ENCODE measurements around the gene AR.

Gene AR

DNA sequence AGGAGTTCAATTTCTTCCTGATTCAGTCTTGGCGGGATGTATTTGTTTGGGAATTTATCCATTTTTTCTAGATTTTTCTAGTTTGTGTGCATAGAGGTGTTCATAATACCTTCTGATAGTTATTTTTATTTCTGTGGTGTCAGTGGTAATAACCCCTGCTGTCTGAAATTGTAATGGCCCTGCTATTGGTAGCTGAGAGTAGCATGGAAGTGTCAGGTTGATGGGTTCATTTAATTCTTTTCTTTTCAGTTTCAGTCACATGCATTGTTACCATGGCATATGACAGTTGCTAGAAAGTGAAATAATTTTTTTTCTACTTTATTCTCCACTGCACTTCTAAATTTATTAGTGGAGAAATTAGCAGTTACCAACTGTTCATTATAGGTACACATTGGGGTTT is 20.7 kb downstream of the AR start:
- no peak for DNase-seq (ENCODE audit: extremely low read depth in 1 of 2, low read depth in 1 of 2)

DNA sequence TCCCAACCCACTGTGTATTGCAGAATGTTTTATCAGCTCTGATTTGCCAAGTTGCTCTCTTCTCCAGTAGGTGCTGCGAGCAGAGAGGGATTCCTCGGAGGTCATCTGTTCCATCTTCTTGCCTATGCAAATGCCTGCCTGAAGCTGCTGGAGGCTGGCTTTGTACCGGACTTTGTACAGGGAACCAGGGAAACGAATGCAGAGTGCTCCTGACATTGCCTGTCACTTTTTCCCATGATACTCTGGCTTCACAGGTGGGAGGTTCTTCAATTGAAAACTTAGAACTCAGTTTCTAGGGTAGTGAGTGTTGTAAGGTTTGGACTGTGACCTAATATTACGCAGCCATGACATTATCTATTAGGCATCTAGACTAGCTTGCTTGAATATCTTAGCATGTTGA is 24.9 kb downstream of the AR start:
- DNase-seq (ENCODE audit: extremely low read depth in 1 of 2, low read depth in 1 of 2) = no peak

DNA sequence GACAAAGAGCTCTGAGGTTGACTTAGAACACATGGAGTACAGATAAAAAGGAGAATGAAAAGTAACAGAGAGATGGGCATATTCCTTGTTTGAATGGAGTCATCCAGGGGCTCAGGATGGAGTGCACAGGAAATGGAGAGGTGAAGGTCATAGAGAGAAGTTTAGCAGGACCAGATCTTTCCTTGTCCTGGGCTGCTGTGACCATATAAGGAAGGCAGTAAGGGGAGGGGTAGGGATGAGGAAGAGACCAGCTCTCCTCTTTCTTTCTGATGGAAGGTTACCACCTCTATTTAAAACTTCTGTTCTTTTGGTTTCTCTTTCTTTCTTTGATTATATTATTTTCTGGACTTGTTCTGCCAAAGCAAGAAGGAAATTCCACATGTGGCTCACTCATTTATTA is 27.0 kb downstream of the AR start:
- no peak for DNase-seq (ENCODE audit: extremely low read depth in 1 of 2, low read depth in 1 of 2)

DNA sequence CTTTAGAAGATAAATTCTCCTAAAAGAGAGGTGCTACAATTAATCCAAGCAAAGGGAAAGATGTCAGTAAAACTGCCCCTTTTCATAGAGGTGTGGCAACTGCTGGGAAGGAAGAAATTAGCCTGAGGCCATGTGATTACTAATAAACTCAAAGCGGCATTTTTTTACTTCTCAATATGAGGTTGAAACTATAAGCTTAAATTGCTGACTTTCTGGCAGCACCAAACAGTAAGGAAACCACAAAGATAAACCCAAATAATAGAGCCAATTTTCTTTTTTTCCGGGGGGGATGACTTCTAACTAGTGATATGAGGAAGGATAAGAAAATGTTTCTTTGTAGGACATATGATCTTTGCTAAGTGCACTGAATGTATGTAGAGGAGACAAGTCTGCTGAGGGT is 30.9 kb downstream of the AR start:
- no peak for DNase-seq (ENCODE audit: extremely low read depth in 1 of 2, low read depth in 1 of 2)

DNA sequence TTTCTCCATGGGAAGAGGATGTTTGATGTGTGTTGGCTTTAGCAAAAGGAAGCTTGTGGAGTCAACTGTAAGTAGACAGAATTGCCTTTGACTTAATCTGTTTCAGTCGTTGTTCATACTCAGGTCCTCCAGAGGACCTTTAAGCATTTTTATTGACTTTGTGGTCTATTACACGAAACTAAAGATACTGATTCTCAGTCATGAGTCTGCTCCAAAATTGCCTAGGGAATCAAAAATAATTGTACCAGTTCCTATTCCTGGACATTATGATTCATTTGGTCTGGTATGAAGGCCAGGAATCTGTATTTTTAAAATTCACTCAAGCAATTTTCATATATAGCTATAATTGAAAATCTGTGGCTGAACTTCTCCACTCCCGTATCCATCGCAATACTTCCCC is 38.6 kb downstream of the AR start:
- DNase-seq (ENCODE audit: extremely low read depth in 1 of 2, low read depth in 1 of 2) = no peak

DNA sequence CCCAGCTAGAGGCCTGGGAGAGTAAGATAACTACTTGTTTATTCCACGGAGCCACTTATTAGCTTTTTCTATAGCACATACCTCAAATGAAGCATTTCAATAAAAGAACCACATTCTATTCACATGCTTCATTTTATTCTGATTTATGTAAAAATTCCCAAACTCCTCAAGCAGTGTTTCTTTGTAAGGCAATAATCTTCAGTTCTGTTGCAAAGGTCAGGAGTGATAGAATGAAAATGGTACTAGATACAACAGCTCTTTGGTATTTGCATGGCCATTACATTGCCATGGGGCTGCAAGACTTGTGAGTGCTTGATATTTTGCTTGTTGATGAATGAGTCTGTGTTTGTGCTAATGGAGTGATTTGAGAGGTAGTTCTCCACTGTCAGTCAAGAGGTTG is 39.4 kb downstream of the AR start:
- DNase-seq (ENCODE audit: extremely low read depth in 1 of 2, low read depth in 1 of 2) = no peak

DNA sequence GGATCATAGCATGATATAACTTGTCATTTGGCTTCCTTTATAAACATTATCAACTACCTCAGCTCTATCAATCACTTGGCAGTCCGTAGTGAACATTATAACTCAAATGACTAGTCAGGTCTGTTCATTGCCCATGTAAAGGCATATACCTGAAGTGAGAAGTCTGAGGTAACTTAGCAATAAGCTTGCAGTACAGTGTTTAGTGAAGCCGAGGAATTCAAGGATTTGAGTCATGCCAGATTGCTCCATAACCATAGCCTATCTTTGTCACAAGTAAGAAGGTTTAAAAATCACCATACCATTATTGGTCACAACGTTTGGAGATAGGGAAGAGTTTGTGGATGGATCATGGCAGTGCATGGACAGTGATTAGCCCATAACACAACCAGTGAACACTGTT is 41.6 kb downstream of the AR start:
- no peak for DNase-seq (ENCODE audit: extremely low read depth in 1 of 2, low read depth in 1 of 2)

DNA sequence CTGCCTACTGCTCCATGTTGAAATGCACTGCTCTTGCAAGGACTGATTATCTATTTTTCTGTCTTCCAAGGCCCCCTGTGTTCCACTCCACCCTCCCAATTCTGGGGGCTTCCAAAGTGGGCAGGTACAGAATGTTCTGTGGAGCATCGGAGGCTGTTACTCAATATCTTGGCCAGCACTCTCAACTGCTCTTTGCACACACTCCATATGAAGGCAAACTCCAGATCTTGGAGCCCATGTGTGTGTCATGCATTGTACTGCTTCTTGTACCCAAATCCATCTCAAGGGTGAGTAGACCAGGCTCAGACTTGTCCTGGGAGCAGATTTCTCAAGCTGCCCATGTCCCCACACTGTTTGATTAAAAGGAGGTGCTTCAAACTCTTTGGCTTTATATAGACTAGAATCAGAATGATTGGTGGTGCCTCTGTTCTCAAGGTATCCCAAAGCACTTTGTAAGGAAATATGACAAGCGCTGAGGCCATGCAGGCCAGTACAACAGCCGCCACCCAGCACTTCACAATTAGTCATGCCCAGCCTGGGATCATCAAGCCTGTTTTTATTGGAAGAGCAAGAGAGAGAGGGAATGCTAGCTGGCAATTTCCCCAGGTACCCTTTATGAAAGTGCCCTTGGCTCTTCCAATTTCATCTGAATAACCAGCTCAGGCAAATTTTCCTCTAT is 44.3 kb downstream of the AR start:
- no peak for DNase-seq (ENCODE audit: extremely low read depth in 1 of 2, low read depth in 1 of 2)

DNA sequence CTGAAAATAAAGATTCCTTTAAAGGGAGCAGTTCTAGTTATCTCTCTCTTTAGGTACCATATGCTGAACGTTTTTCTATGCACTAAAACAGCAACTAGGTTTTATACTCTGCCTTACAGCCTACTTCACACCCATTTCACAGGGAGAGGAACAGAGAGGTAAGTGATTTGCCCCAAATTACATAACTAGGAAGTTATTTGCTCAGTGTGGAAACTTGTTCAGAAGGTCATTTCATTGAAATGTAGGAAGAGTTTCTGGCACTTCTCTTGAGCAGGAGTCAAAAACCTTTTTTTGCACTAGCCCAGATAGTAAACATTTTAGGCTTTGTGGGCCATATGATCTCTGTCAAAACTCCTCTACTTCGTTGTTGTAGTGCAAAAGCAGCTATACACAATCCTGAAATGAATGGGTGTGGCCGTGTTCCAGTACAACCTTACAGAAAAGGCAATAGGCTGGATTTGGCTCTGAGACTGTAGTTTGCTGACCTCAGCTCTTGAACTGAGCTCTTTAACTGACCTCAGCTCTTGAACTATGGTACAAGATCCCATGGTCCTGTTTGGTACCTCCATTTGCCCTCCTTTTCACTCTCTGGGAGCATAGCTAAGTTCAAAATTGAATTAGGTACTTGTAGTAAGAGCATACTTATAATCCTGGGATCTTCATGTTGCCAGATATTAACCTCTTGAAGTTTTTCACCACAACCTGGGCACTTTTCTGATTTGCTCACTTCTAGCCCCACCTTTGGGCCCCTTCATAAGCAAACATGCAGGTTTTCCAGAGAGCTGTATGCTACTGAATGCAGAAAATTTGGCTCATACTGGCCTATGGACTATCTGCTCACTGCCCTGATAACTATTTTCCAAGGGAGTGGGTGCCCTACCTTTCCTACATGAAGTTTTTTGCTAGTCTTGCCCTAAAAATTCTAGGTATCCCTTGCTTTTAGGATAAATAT is 53.3 kb downstream of the AR start:
- DNase-seq (ENCODE audit: extremely low read depth in 1 of 2, low read depth in 1 of 2) = no peak

DNA sequence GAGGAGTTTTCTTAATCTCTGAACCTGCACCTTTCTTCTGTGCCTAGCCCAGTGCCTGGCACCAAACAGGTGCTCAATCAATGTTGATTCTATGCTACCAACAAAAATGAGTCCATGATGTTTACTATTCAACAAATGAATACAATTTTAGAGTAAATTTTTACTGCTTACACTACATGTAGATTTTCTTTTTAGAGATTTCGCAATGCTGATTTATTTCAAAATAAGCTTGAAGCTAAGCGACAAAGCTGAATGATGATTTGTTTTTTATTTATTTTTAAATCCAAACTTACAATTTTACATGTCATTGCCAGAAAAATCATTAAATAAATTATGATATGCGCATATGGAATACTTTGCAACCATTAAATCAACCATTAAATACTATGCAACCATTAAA is 55.7 kb downstream of the AR start:
- no peak for DNase-seq (ENCODE audit: extremely low read depth in 1 of 2, low read depth in 1 of 2)

DNA sequence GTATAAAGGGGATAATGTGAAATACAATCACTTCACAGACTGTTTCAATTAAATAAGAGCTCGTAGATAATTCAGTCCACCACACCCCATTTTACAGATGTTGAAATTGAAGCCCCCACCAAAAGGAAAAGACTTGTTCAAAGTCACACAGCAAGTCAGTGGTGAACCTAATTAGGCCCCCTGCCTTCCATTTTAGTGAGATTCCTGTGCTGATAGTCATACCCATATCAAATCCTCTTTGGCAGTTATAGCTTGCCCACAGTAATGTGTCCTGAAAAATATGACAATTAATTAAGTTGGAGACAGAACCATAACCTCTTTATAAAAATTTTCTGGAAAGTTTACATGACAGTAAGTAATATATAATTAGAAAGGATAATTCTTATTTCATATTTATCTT is 58.0 kb downstream of the AR start:
- DNase-seq (ENCODE audit: extremely low read depth in 1 of 2, low read depth in 1 of 2) = no peak

DNA sequence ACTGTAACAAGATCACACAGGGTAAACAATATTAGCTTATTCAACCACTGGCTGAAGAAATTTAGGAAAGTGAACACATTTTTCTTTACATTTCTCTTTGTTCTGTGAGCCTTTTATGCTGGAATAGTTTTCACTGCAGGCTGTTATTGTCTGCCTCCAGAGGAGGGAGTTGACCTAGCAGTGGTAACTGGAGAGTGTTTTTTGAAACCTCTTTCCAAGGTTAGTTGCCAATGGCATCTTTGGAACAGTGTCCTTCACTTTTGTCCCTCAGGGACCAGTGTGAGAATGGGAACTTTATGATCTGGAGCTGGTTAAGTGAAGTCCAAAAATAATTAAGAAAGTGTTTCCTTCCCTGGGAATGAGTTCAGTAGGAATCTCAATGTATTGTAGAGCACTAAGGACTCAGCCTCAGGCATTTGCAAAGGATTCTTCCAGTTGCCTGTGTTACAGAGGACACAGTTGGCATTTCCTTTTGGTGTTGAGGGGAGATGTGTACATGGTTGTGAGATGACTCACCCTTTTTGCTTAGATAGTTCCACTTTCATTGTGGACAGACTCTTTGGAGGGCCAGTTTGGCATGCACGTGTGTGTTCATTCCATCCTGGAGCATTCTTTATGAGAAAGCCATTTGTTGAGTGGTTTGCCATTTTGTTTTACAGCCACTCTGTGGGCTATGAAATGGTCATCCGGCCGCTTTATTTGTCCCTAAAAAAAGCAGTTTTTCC is 61.3 kb downstream of the AR start:
- DNase-seq (ENCODE audit: extremely low read depth in 1 of 2, low read depth in 1 of 2) = no peak

DNA sequence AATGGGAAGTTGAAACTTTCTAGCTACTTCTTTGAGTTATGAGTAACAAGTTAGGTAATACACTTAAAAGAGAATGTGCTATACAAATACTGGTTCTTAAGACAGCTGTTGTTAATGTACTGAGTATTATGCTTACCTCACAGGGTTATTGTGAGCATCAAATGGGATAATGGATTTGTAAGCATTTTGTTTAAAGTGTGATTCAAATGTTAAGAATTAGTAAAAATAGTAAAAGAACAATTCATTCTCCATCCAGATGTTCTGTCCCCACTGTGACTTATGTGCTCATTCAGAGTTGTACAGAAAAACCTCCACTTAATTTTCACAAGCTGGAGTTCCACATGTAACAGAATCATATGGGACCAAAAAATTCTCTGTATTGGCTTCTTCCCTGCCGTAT is 63.6 kb downstream of the AR start:
- no peak for DNase-seq (ENCODE audit: extremely low read depth in 1 of 2, low read depth in 1 of 2)

DNA sequence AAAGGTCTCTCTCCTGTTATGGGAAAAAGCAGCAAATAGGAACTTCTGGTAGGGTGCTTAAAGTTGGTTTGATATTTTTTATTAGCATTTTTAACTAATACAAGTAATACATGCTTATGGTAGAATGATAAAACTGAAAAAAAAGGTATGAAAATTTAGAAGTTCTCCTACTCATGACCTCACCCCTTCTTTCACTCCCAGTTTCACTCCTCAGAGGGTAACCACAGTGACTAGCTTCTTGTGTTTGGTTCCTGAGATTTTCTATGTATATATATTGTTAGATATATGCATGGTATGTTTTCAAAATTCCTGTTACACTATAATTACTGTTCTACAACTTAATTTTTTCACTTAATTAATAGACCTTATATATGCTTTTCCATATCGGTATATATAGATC is 66.5 kb downstream of the AR start:
- DNase-seq (ENCODE audit: extremely low read depth in 1 of 2, low read depth in 1 of 2) = no peak

DNA sequence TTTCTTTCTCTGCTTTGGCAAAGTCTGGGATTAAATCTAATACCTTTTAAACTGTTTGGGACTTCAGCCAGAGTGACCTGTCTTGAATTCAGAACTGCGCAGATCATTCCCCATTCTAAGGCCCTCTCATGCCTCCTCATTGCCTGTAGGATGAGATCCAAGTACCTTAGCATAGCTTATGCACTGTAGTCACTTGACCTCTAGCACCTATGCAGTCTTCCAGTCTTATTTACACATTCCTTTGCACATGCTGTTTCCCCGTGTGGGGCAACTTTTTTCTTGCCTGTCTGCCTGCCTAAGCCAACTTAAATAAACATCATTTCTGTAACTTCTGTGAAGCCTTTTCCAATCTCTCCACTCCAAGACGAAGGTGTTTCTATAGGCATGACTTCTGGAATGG is 68.4 kb downstream of the AR start:
- DNase-seq (ENCODE audit: extremely low read depth in 1 of 2, low read depth in 1 of 2) = no peak

DNA sequence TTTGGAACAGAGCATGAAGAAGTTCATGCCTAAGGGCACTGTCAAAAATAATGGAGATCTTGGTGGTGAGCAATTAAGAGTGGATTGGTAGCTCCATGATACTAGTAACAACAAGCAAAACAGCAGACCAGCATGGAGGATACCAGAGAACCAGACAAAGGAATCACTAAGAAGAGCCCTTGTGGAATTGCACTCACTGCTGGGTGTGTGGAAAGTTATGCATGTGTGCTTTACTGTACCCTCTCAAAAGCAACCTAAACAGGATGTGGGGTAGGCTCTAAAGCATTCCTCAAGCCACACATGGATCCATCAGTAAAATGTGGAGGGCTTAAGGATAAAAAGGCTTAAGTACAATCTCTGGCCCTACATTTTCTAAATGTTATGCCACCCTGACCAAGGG is 69.5 kb downstream of the AR start:
- no peak for DNase-seq (ENCODE audit: extremely low read depth in 1 of 2, low read depth in 1 of 2)

DNA sequence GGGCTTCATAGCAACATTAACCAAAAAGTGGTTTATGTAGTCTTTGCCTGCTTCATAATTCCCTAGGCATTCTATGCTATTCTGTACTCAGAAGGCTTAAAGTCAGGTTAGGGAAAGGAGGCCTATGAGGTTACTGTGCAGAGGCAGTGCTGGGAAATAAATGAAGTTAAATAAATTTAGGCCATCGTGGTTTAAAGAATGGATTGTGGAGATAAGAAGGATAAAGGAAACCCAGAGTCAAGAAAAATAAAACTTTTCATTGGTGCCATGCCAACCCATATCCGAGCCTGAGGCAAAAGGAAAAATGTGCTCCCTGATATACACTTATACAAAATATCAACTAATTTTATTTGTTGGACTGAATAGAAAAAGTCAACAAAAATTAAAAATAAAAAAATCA is 70.2 kb downstream of the AR start:
- DNase-seq (ENCODE audit: extremely low read depth in 1 of 2, low read depth in 1 of 2) = no peak

DNA sequence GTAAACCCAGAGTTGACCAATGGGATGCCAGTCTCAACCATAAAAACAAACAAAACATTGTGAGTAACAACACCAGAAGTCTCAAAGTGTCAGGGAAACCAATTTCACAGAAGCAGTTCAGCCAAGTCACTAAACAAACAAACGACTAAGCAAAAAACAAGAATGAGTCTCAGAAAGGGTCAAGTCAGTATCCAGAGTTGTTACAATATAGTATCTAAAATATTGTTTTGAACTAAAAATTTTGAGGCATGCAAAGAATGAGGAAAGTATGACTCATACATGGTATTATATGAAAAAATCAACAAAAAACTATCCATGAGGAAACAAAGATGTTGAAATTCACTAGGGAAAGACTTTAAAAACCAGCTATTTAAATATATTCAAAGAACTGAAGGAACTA is 70.6 kb downstream of the AR start:
- DNase-seq (ENCODE audit: extremely low read depth in 1 of 2, low read depth in 1 of 2) = no peak

DNA sequence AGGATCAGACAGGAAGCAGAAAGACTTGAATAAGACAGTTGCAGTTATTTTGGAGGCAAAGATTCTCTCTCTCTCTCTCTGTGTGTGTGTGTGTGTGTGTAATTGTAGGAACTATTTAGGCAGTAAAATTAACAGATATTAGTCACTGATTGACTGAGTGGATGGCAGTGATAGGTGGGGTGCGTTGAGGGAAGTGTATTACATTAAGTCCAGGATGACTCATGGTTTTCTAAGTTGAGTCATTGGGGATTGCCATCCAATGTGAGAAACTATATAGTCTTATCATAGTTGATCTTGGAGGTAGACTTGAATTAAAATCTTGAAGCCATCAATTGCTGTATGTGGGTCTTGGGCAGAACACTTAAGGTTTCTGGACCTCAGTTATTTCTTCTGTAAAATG is 75.4 kb downstream of the AR start:
- DNase-seq (ENCODE audit: extremely low read depth in 1 of 2, low read depth in 1 of 2) = no peak

DNA sequence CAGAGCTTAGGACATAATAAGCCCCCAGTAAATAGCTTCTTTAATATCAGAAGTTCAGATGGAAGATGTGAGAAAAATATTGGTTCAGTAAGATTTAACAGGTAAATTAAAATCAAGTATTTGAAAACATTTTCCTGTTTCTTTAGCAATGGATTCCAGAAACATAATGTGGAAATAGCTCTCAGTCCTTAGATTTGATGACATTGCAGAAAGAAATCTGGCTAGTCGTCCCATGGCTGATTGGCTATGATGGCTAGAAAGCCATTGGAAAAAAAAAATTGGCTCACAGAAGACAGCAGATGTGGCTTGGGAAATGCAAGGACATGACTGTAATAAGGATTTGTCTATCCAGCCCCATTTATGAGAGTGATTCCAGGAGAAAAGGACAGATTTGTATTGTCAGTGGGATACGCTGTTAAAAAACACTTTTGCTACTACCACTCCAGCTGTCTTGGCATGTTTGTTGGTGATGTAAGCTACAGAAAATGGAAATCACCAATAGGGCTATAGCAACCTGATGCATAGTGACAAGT is 78.3 kb downstream of the AR start:
- no peak for DNase-seq (ENCODE audit: extremely low read depth in 1 of 2, low read depth in 1 of 2)

DNA sequence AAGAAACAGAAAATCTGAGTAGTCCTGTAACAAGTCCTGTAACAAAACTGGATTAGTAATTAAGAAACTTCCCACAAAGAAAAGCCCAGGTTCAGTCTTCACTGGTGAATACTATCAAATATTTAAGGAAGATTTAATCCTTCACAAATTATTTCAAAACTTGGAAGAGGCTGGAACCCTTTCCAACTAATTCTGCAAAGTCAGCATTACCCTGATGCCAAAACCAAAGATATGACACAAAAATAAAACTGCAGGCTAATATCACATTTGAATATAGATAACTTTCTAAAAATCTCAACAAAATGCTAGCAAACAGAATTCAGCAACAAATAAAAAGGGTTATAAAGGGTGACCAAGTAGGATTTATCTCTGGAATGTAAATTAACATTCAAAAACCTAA is 80.5 kb downstream of the AR start:
- no peak for DNase-seq (ENCODE audit: extremely low read depth in 1 of 2, low read depth in 1 of 2)

DNA sequence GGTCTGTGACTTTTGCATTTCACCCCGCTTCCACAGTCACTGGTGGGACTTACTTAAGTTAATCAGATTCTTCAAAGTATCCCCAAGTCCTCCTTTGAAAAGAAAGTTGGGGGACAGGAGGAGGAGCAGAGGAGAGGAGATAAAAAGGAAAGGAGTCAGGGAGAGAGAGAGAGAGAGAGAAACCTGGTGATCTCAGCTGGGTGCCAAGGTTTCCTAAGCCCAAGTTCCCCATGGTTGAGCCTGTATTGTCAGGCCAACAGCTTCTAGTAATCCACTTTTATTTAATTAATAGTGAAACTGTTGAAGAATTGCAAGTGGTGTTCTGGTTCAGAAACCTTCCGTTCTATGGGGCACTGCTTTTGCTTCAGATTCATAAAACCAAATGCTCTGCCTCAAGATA is 91.6 kb downstream of the AR start:
- no peak for DNase-seq (ENCODE audit: extremely low read depth in 1 of 2, low read depth in 1 of 2)
